Body of pancreas (tissue), 4 donors: ENCODE results near the gene PARL.
A peak's percentile ranks its signal among the peaks of the same experiment; 100 is the strongest.

ENCODE experiments used
- POLR2A ChIP-seq, 3 donors: fragments of 450-650 bp; IDR thresholded peaks; one replicate each; pipeline ENCODE4 v1.6.1; 2016; ENCODE audit warnings: antibody characterized with exemption in 3 of 3, mild to moderate bottlenecking in 2 of 3
- TF ChIP-seq, protein P1 (sequence below), 7 experiments: fragments of 450-650 bp in 4 of 7; fragments of 200-600 bp in 3 of 7; sonication (generic) in 3 of 7; IDR thresholded peaks; one replicate each; pipeline ENCODE4 v1.5.1; 2016 to 2019; ENCODE audit warnings: antibody characterized with exemption in 7 of 7

DNA sequence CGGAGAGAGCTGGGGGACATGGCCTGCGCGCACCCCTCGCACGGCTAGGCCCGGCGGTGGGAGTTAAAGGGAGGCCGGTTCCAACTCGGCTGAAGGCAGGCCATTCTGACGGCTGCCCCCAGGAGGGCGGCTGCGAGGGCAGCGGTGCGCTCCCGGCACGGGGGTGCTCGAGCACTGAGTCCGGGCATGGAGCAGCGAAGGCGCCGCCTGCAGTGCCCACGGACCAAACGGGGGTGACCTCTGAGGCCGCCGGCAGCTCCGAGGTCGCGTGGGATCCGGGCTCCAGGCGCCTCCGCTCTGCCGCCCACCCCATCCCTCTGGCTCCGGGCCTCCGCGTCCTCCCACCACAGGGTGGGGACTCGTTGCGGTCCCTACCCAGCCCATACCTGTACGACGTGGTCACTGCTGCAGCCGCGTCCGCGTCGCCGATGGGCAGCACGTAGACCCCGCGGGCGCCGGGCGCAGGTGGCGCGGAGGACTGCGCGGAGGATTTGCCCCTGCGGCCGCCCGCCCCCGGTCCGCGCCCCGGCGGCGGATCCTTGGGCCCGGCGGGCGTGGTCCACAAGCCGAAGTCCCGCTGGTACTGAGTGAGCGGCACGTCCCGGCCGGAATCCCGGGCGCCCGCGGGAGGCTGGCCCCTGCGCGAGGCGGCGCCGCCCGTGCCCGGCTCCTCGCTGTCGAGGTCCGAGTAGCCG, 59.8 kb downstream of the PARL start:
- peak in 1 of 3 donors; percentile 14 for TF ChIP-seq POLR2A (IDR thresholded peaks at IDR 0.05)
- TF ChIP-seq, protein P1, sequence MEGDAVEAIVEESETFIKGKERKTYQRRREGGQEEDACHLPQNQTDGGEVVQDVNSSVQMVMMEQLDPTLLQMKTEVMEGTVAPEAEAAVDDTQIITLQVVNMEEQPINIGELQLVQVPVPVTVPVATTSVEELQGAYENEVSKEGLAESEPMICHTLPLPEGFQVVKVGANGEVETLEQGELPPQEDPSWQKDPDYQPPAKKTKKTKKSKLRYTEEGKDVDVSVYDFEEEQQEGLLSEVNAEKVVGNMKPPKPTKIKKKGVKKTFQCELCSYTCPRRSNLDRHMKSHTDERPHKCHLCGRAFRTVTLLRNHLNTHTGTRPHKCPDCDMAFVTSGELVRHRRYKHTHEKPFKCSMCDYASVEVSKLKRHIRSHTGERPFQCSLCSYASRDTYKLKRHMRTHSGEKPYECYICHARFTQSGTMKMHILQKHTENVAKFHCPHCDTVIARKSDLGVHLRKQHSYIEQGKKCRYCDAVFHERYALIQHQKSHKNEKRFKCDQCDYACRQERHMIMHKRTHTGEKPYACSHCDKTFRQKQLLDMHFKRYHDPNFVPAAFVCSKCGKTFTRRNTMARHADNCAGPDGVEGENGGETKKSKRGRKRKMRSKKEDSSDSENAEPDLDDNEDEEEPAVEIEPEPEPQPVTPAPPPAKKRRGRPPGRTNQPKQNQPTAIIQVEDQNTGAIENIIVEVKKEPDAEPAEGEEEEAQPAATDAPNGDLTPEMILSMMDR (IDR thresholded peaks at IDR 0.05): peak in 1 of 7 experiments; percentile 9
